CD4-positive, alpha-beta T cell (primary cell): ENCODE measurements around the gene HSD17B4. TPM values are rescaled to one million over a fixed set of nuclear protein-coding genes. Genes with fewer than 3 reads are reported as not detected.

Experiments
- ATAC-seq: fragments of 200-7000 bp; cut with Tn5 transposase; one replicate; pipeline ENCODE4 v1.10.0; 2022; ENCODE audit warnings: mild to moderate bottlenecking; ENCODE audit not compliant: poor library complexity
- CTCF ChIA-PET: fragments of 350-600 bp; sonication (Branson Sonifier 250); formaldehyde crosslinking; loops from one replicate; lab custom pipeline; 2021; ENCODE audit warnings: antibody characterized with exemption, inconsistent platforms; lab: Charles Lee
- POLR2A ChIA-PET: fragments of 350-600 bp; sonication (Branson Sonifier 250); formaldehyde crosslinking; loops from one replicate; lab custom pipeline; 2021; ENCODE audit warnings: antibody characterized with exemption, inconsistent platforms; lab: Charles Lee
- DNase-seq, 14 experiments: peaks; one replicate each; pipeline ENCODE4 v3.0.0-alpha.2; 2013 to 2020; ENCODE audit warnings: mixed read lengths in 2 of 14
- H3K27ac ChIP-seq, 2 donors: one replicate each; pipeline versions ENCODE4 v1.5.1 to v1.7.0; 2013; ENCODE audit warnings: low read length in 2 of 2, low read depth in 1 of 2, mild to moderate bottlenecking in 1 of 2
- H3K27me3 ChIP-seq, 2 experiments: 1 replicate in 1 of 2; 2 replicates in 1 of 2; pipeline versions ENCODE4 v1.6.1 to v1.7.0; 2013; ENCODE audit warnings: low read length in 2 of 2, control low read depth in 1 of 2, mild to moderate bottlenecking in 1 of 2, moderate library complexity in 1 of 2; ENCODE audit not compliant: insufficient read depth in 2 of 2, control insufficient read depth in 1 of 2
- H3K36me3 ChIP-seq: one replicate; pipeline ENCODE4 v1.6.1; 2013; ENCODE audit warnings: low read length, control low read depth; ENCODE audit not compliant: insufficient read depth
- H3K4me1 ChIP-seq: one replicate; pipeline ENCODE4 v1.6.1; 2013; ENCODE audit warnings: low read length, control low read depth; ENCODE audit not compliant: insufficient read depth
- H3K4me3 ChIP-seq: one replicate; pipeline ENCODE4 v1.5.1; 2013; ENCODE audit warnings: mild to moderate bottlenecking, low read length, moderate library complexity
- H3K9me3 ChIP-seq, 2 experiments: 1 replicate in 1 of 2; 2 replicates in 1 of 2; pipeline versions ENCODE4 v1.6.1 to v1.7.0; 2013; ENCODE audit warnings: low read length in 2 of 2, mild to moderate bottlenecking in 2 of 2, control low read depth in 1 of 2, moderate library complexity in 1 of 2; ENCODE audit not compliant: control insufficient read depth in 1 of 2, insufficient read depth in 1 of 2
- H3K27ac Mint-ChIP-seq: one replicate; pipeline ENCODE4 v1.8.0; 2020; ENCODE audit warnings: mixed read lengths
- H3K27me3 Mint-ChIP-seq: one replicate; pipeline ENCODE4 v1.8.0; 2021; ENCODE audit warnings: mixed read lengths
- H3K36me3 Mint-ChIP-seq: one replicate; pipeline ENCODE4 v1.8.0; 2021; ENCODE audit warnings: low read depth, mixed read lengths
- H3K4me1 Mint-ChIP-seq: one replicate; pipeline ENCODE4 v1.8.0; 2021; ENCODE audit warnings: low read depth, mixed read lengths
- H3K4me3 Mint-ChIP-seq: one replicate; pipeline ENCODE4 v1.8.0; 2020; ENCODE audit warnings: mild to moderate bottlenecking, mixed read lengths
- H3K9me3 Mint-ChIP-seq: one replicate; pipeline ENCODE4 v1.8.0; 2020; ENCODE audit warnings: mixed read lengths
- intact Hi-C, 2 experiments: fragments of 100-400 bp; cut with DNase I in 1 of 2; cut with micrococcal nuclease in 1 of 2; formaldehyde crosslinking; loops; one replicate each; pipeline versions ENCODE4 v1.15.1 to v1.9.0; 2023 to 2025; cut with DNase I, micrococcal nuclease
- total RNA-seq, 174 experiments: library from RNA in 2 of 174; stranded (reverse) in 2 of 174; gene quantifications; one replicate each; pipeline ENCODE4 v1.2.3 and lab custom pipeline; 2021 to 2026
- TF ChIP-seq, protein P1 (sequence below): fragments of 200-600 bp; IDR thresholded peaks from one replicate; pipeline ENCODE4 v1.8.0; 2022; ENCODE audit warnings: antibody characterized with exemption, mild to moderate bottlenecking

HSD17B4 gene
- total RNA-seq, 2 experiments from 2014 or later, result 11.9 to 13.1 TPM

DNA sequence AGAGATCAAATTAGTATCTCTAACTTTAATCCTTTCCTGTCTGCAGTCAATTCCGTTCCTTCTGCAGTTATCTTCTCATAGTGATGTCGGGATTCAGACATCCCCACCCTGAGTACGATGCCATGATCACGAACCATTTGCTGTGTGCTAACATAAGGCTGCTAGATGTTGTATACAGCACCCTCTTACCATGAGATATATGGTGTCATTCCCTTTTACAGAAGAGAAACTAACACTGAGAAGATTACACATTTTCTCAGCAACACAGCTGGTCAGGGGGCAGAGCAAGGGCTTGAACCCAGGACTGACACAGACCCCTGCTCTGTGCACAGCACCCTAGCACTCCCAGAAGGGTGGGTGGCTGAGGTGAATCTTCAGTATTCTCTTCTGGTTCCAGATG is 46.9 kb upstream of the HSD17B4 start:
- Histone ChIP-seq H3K9me3 (no peaks in the 10 kb centered on the region), H3K4me1 (peaks cover 3% of the 10 kb centered on the region), H3K4me3 (no peak overlapping the region), H3K27ac (no peak overlapping the region), H3K36me3 (no peaks in the 10 kb centered on the region), H3K27me3 (no peaks in the 10 kb centered on the region)
- no peaks in the 10 kb centered on the region for H3K27me3 Mint-ChIP-seq
- H3K4me1 Mint-ChIP-seq, result peaks cover 1% of the 10 kb centered on the region
- H3K9me3 Mint-ChIP-seq, result no peaks in the 10 kb centered on the region
- H3K4me3 Mint-ChIP-seq, result no peak overlapping the region
- POLR2A ChIA-PET, result no interaction called here
- TF ChIP-seq, protein P1, sequence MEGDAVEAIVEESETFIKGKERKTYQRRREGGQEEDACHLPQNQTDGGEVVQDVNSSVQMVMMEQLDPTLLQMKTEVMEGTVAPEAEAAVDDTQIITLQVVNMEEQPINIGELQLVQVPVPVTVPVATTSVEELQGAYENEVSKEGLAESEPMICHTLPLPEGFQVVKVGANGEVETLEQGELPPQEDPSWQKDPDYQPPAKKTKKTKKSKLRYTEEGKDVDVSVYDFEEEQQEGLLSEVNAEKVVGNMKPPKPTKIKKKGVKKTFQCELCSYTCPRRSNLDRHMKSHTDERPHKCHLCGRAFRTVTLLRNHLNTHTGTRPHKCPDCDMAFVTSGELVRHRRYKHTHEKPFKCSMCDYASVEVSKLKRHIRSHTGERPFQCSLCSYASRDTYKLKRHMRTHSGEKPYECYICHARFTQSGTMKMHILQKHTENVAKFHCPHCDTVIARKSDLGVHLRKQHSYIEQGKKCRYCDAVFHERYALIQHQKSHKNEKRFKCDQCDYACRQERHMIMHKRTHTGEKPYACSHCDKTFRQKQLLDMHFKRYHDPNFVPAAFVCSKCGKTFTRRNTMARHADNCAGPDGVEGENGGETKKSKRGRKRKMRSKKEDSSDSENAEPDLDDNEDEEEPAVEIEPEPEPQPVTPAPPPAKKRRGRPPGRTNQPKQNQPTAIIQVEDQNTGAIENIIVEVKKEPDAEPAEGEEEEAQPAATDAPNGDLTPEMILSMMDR, result no peak
- no peak for DNase-seq
- no peaks in the 10 kb centered on the region for H3K36me3 Mint-ChIP-seq
- intact Hi-C loops, result no loop called here
- CTCF ChIA-PET, result no interaction called here
- no peak for ATAC-seq
- no peak overlapping the region for H3K27ac Mint-ChIP-seq

- Mint-ChIP-seq H3K27me3 (no peaks in the 10 kb centered on the region), H3K27ac (no peak overlapping the region), H3K4me1 (peaks cover 12% of the 10 kb centered on the region), H3K36me3 (no peaks in the 10 kb centered on the region), H3K9me3 (no peaks in the 10 kb centered on the region), H3K4me3 (no peak overlapping the region)
- ATAC-seq (no peak), DNase-seq (no peak)
- no peak overlapping the region for H3K27ac ChIP-seq
- H3K4me1 ChIP-seq, result peaks cover 5% of the 10 kb centered on the region
- H3K27me3 ChIP-seq, result no peaks in the 10 kb centered on the region
- TF ChIP-seq, protein P1, result no peak
- no peaks in the 10 kb centered on the region for H3K36me3 ChIP-seq
- H3K4me3 ChIP-seq, result no peak overlapping the region
- intact Hi-C loops, result no loop called here
- ChIA-PET POLR2A (no interaction called here), CTCF (no interaction called here)
- no peaks in the 10 kb centered on the region for H3K9me3 ChIP-seq
Measured at GRCh38 chr5:119406551-119407110, 45.7 kb upstream of the HSD17B4 start.

DNA sequence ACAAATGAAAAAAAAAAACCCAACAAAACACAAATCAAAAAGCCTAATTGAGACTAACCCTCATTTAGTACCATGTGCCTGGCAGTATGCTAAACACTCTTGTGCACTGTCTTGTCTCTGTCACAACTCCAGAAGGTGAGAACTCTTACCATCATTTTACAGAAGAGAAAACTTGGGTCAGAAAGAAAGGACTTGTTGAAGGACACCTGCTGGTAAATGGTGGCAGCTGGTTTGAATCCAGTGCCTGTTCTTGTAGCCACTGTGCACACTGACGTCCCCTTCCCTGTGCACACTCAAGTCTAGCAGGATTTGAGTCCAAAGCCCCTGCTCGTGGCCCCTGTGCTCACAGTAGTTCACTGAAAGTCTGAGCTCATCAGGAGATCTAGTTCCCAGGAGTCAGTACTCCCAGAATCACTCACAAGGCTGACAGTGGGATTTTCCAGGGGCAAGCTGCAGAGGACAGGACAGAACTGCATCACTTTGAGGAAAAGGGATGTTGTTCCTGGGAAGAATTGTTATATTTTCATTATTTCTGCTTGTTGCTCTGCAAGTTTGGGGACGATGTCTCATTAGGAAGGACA is 43.0 kb upstream of the HSD17B4 start:
- H3K4me1 ChIP-seq, result peaks cover 8% of the 10 kb centered on the region
- Mint-ChIP-seq H3K4me3 (no peak overlapping the region), H3K36me3 (no peaks in the 10 kb centered on the region), H3K27me3 (no peaks in the 10 kb centered on the region), H3K27ac (no peak overlapping the region), H3K9me3 (no peaks in the 10 kb centered on the region), H3K4me1 (peaks cover 20% of the 10 kb centered on the region)
- CTCF ChIA-PET, result interaction anchor here (0.5 to 2.6 kb wide), 3 partner anchors 118 to 421 kb away, joined by 3 to 8 read pairs (median 3); partner anchors contain the start of gene DTWD2
- intact Hi-C loops, result no loop called here
- no peaks in the 10 kb centered on the region for H3K27me3 ChIP-seq
- no peaks in the 10 kb centered on the region for H3K36me3 ChIP-seq
- H3K27ac ChIP-seq, result no peak overlapping the region
- POLR2A ChIA-PET, result interaction anchor here (0.5 to 0.6 kb wide), 2 partner anchors 61 to 172 kb away, joined by 3 to 4 read pairs; no protein-coding TSS in a partner anchor
- peak in 4 of 14 experiments; percentile 19 to 44 (median 30) for DNase-seq
- ATAC-seq, result no peak
- no peaks in the 10 kb centered on the region for H3K9me3 ChIP-seq
- no peak overlapping the region for H3K4me3 ChIP-seq
- TF ChIP-seq, protein P1, result peak; percentile 26
